HepG2 (cell line): ENCODE data around the gene MBOAT7. TPM values are rescaled to one million over a fixed set of nuclear protein-coding genes. Genes with fewer than 3 reads are reported as not detected.

ENCODE experiments used
- ATF1 ChIP-seq: IDR thresholded peaks from 2 replicates; pipeline ENCODE4 v1.6.1; 2016; ENCODE audit warnings: mild to moderate bottlenecking, control low read depth
- ATRX ChIP-seq: sonication (generic); formaldehyde crosslinking; IDR thresholded peaks from 2 replicates; pipeline ENCODE4 v1.4.0; 2020; ENCODE audit warnings: missing genetic modification reagents, borderline replicate concordance
- CAMTA2 ChIP-seq: sonication (generic); formaldehyde crosslinking; IDR thresholded peaks from 2 replicates; pipeline ENCODE4 v1.4.0; 2020; ENCODE audit warnings: mild to moderate bottlenecking, missing genetic modification reagents, borderline replicate concordance
- CBFB ChIP-seq: sonication (generic); formaldehyde crosslinking; IDR thresholded peaks from 2 replicates; pipeline ENCODE4 v1.4.0; 2020; ENCODE audit warnings: missing genetic modification reagents
- MAF1 ChIP-seq: sonication (generic); formaldehyde crosslinking; IDR thresholded peaks from 2 replicates; pipeline ENCODE4 v1.5.0; 2020; ENCODE audit warnings: missing genetic modification reagents, borderline replicate concordance
- NFE2L1 ChIP-seq: sonication (generic); formaldehyde crosslinking; IDR thresholded peaks from 2 replicates; pipeline ENCODE4 v1.4.0; 2020; ENCODE audit warnings: missing genetic modification reagents, mild to moderate bottlenecking, borderline replicate concordance
- PHF8 ChIP-seq: sonication (generic); formaldehyde crosslinking; IDR thresholded peaks from 2 replicates; pipeline ENCODE4 v1.5.0; 2020; ENCODE audit warnings: missing genetic modification reagents
- POLR2A ChIP-seq, 2 experiments: IDR thresholded peaks; 2 replicates each; pipeline ENCODE4 v1.6.1; 2011; ENCODE audit warnings: low read depth in 2 of 2, low read length in 2 of 2, mild to moderate bottlenecking in 1 of 2, moderate library complexity in 1 of 2; ENCODE audit not compliant: insufficient read depth in 1 of 2
- RORA ChIP-seq: sonication (generic); formaldehyde crosslinking; IDR thresholded peaks from 2 replicates; pipeline ENCODE4 v1.5.0; 2020; ENCODE audit warnings: mild to moderate bottlenecking, missing genetic modification reagents, moderate library complexity
- SMAD1 ChIP-seq: sonication (generic); formaldehyde crosslinking; IDR thresholded peaks from 2 replicates; pipeline ENCODE4 v1.4.0; 2020; ENCODE audit warnings: missing genetic modification reagents, low read depth, mild to moderate bottlenecking, borderline replicate concordance
- SMARCC2 ChIP-seq: fragments of 450-650 bp; IDR thresholded peaks from 2 replicates; pipeline ENCODE4 v1.6.1; 2017; ENCODE audit warnings: antibody characterized with exemption, mild to moderate bottlenecking
- SMARCE1 ChIP-seq: fragments of 450-650 bp; IDR thresholded peaks from 2 replicates; pipeline ENCODE4 v1.6.1; 2017; ENCODE audit warnings: borderline replicate concordance
- ZFYVE20 ChIP-seq: sonication (generic); formaldehyde crosslinking; IDR thresholded peaks from 2 replicates; pipeline ENCODE4 v1.8.0; 2023; ENCODE audit warnings: low read depth, mild to moderate bottlenecking, moderate library complexity, missing genetic modification reagents, borderline replicate concordance
- ZMAT3 ChIP-seq: sonication (generic); formaldehyde crosslinking; conservative IDR thresholded peaks from 2 replicates; pipeline ENCODE4 v1.7.0; 2021; ENCODE audit warnings: missing genetic modification reagents
- ZNF256 ChIP-seq: sonication (generic); formaldehyde crosslinking; conservative IDR thresholded peaks from 2 replicates; pipeline ENCODE4 v1.4.0; 2020; ENCODE audit warnings: missing genetic modification reagents
- ZNF30 ChIP-seq: sonication (generic); formaldehyde crosslinking; IDR thresholded peaks from 2 replicates; pipeline ENCODE4 v1.5.0; 2020; ENCODE audit warnings: mild to moderate bottlenecking, missing genetic modification reagents
- ZNF335 ChIP-seq: sonication (generic); formaldehyde crosslinking; IDR thresholded peaks from 2 replicates; pipeline ENCODE4 v1.4.0; 2020; ENCODE audit warnings: missing genetic modification reagents
- ZNF350 ChIP-seq: sonication (generic); formaldehyde crosslinking; IDR thresholded peaks from 2 replicates; pipeline ENCODE4 v1.4.0; 2020; ENCODE audit warnings: mild to moderate bottlenecking, low read depth, missing genetic modification reagents, borderline replicate concordance
- ZNF44 ChIP-seq: sonication (generic); formaldehyde crosslinking; IDR thresholded peaks from 2 replicates; pipeline ENCODE4 v1.5.1; 2020; ENCODE audit warnings: mild to moderate bottlenecking, missing genetic modification reagents
- ZNF530 ChIP-seq: sonication (generic); formaldehyde crosslinking; IDR thresholded peaks from 2 replicates; pipeline ENCODE4 v1.5.0; 2020; ENCODE audit warnings: low read depth, mild to moderate bottlenecking, missing genetic modification reagents
- ZNF709 ChIP-seq: sonication (generic); formaldehyde crosslinking; IDR thresholded peaks from 2 replicates; pipeline ENCODE4 v1.5.0; 2020; ENCODE audit warnings: mild to moderate bottlenecking, missing genetic modification reagents
- ZNF772 ChIP-seq: sonication (generic); formaldehyde crosslinking; IDR thresholded peaks from 2 replicates; pipeline ENCODE4 v1.5.0; 2020; ENCODE audit warnings: mild to moderate bottlenecking, missing genetic modification reagents
- polyA plus RNA-seq, 8 experiments: library from polyadenylated mRNA; depleted of rRNA in 3 of 8; stranded (reverse) in 7 of 8; unstranded in 1 of 8; fragments of >200 nt; fragmentation: Illumina TruSeq in 4 of 8; extraction: Trizol in 4 of 8; gene quantifications; 2 replicates each; pipeline versions ENCODE4 v1.2.1 to v1.2.3, GENCODE V29; 2011 to 2016; ENCODE audit warnings: low read depth in 4 of 8, missing spikeins in 1 of 8, mixed read lengths in 1 of 8; ENCODE audit not compliant: insufficient read depth in 1 of 8
- total RNA-seq, 5 experiments: library from RNA; depleted of rRNA; stranded (reverse); fragments of >200 nt; fragmentation: Illumina TruSeq; extraction: Trizol; gene quantifications; 2 replicates each; pipeline ENCODE4 v1.2.3, GENCODE V29; 2016; ENCODE audit warnings: low read depth in 1 of 5
- TF ChIP-seq, protein P1 (sequence below): sonication (generic); formaldehyde crosslinking; IDR thresholded peaks from 2 replicates; pipeline ENCODE4 v1.5.1; 2020; ENCODE audit warnings: mild to moderate bottlenecking, missing genetic modification reagents, borderline replicate concordance
- TF ChIP-seq, protein P2 (sequence below): sonication (generic); formaldehyde crosslinking; IDR thresholded peaks from 2 replicates; pipeline ENCODE4 v1.4.0; 2020; ENCODE audit warnings: mild to moderate bottlenecking, missing genetic modification reagents

MBOAT7 gene
- total and polyA plus RNA-seq, 2 of the 13 experiments (the other 11 are each of a cell fraction or from before 2014, with no cell fraction given): 22.2 to 25.5 TPM

DNA sequence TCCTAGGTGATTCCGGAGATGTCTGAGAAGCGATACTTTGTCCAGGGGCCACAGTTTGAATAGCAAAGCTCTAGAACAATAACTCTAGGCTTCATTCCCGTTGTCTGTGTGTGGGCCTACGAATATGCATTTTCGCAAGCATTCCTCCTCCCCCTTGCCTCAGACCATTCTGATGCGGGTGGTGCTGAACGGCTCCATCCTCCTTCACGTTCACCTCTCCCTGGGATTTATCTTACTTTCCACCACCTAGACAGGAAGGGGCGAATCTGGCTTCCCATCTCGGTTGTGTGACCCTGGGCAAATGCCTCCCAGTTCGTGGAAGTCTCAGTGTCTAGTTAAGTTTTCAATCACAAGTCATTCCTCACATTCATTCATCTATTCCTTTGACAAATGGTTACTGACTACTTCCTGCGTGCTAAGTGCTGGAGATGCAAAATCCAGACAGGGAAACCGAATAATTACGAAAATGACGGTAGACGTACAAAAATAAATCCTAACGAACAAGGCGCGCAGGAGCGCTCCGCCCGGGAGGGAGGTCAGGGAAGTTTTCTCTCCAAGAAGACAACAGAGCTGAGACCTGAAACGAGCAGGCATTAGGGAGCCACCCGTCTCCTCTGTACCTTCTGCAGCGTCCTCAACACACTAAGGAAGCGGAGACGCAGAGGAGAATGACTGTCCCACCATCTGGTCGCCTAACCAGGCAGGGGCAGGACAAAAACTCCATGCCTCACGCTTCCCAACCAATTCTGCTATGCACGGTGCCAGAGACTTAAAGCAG is 53.1 kb downstream of the MBOAT7 start (continued):
- TF ChIP-seq, protein P1, sequence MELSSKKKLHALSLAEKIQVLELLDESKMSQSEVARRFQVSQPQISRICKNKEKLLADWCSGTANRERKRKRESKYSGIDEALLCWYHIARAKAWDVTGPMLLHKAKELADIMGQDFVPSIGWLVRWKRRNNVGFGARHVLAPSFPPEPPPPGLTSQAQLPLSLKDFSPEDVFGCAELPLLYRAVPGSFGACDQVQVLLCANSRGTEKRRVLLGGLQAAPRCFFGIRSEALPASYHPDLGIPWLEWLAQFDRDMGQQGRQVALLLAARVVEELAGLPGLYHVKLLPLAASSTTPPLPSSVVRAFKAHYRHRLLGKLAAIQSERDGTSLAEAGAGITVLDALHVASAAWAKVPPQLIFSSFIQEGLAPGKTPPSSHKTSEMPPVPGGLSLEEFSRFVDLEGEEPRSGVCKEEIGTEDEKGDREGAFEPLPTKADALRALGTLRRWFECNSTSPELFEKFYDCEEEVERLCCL: no peak
- TF ChIP-seq ZFYVE20 (CRISPR knock-in tag) (no peak), ZNF530 (no peak), CAMTA2 (no peak), CBFB (CRISPR knock-in tag) (no peak), ZNF30 (CRISPR knock-in tag) (no peak), MAF1 (no peak), ZNF256 (CRISPR knock-in tag) (no peak; the same call in 1 of the 2 replicates), ZNF709 (CRISPR knock-in tag) (0 out of 2 replicates have a peak, but pooled peaks have one; percentile 29), ZNF44 (CRISPR knock-in tag) (no peak), POLR2A (IDR thresholded peaks at IDR 0.05; ENCODE audit: insufficient read depth in 1 of 2, low read depth in 2 of 2, low read length in 2 of 2) (no peak), SMAD1 (CRISPR knock-in tag) (no peak), ZNF335 (CRISPR knock-in tag) (no peak), SMARCE1 (no peak), PHF8 (CRISPR knock-in tag) (no peak), ATF1 (CRISPR knock-in tag) (no peak), ZNF350 (peak; percentile 43; the same call in 1 of the 2 replicates), ATRX (CRISPR knock-in tag) (no peak), RORA (CRISPR knock-in tag) (no peak), NFE2L1 (CRISPR knock-in tag) (no peak), ZNF772 (CRISPR knock-in tag) (0 out of 2 replicates have a peak, but pooled peaks have one; percentile 33), ZMAT3 (CRISPR knock-in tag) (no peak), SMARCC2 (no peak)
- TF ChIP-seq, protein P2, sequence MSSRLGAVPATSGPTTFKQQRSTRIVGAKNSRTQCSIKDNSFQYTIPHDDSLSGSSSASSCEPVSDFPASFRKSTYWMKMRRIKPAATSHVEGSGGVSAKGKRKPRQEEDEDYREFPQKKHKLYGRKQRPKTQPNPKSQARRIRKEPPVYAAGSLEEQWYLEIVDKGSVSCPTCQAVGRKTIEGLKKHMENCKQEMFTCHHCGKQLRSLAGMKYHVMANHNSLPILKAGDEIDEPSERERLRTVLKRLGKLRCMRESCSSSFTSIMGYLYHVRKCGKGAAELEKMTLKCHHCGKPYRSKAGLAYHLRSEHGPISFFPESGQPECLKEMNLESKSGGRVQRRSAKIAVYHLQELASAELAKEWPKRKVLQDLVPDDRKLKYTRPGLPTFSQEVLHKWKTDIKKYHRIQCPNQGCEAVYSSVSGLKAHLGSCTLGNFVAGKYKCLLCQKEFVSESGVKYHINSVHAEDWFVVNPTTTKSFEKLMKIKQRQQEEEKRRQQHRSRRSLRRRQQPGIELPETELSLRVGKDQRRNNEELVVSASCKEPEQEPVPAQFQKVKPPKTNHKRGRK (CRISPR knock-in tag): 0 out of 2 replicates have a peak, but pooled peaks have one; percentile 61
